GM18861 (cell line): ENCODE results near the gene PI16.
"Not testable (repeated sequence)": the region's sequence is repeated elsewhere in the genome, so short reads cannot be mapped to it uniquely, and the experiment has no call there.

Source experiments
- ATAC-seq: cut with Tn5 transposase; IDR thresholded peaks from one replicate; pipeline ENCODE4 v1.9.1; 2021; ENCODE audit not compliant: unreplicated experiment

The PI16 gene

DNA sequence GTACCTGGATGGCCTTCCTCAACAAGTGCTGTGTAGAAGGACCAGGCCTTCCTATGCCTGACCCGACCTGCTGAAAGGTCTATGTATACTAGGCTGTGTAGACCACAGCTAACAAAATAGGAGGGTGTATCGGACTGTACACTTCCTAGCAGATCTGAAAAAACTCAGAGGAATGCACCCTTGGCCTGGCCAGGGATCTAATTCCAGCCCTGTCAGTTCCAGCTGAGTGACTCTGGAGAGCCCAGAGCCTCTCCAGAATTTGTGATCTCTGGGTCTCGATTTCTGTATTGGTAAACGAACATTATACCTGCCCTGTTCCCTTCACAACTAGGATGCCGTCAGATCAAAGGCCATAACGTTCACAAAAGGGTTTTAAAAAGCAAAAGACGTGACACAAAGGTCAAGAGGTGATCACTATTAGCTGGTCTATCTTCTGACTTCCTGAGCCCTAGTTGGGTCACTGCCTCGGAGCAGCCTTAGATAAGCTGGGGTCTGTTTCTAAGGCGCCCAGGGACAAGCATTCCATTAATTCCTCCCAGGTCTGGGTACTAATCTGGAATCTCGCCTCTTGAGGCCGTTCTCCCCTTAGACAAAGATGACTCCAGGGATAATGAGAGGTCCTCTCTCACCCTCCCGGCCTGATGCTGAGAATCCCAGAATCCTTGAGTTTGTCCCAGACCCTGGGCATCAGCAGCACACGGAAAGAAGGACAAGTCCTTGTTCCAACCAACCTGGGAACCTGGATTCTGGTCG lies 17.6 kb downstream of the PI16 start:
- no peak for ATAC-seq

DNA sequence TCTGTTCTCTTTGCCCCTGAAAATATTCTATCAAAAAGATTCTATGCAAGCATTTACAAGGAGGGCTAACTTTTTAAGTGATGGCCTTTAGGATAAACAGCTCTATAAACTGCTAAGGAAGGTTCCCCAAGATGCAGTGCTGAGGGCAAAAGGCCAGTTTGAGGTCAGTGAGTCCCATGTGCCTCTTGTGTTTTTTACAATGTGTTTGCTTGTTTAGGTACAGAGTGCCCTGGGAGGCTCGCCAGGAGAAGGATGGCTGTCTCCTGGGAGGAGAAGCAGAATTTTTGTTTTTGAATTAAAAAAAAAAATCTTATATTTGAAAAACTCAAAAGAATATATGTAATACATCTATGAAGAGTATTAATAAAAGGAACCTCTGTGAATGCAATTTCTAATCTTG lies 18.7 kb downstream of the PI16 start:
- ATAC-seq = no peak

DNA sequence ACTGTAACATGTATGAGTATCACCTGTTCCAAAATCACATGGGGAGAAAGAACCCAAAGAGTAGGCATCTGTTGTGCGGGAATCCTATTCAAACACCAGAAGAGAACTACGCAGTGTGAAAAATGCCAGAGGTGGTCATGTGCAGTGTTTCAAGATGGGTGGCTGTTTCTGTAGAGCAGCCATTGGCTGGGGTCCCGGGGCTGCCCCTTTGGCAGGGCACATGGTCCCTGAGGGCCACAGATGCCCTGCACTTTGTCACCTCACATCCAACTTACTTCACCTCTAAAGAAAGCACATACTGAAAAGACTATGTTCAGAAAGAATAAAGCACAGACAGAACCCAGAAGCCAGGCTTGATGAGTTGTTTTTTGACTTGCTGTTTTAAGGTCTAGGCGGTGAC lies 19.1 kb downstream of the PI16 start:
- ATAC-seq = no peak

DNA sequence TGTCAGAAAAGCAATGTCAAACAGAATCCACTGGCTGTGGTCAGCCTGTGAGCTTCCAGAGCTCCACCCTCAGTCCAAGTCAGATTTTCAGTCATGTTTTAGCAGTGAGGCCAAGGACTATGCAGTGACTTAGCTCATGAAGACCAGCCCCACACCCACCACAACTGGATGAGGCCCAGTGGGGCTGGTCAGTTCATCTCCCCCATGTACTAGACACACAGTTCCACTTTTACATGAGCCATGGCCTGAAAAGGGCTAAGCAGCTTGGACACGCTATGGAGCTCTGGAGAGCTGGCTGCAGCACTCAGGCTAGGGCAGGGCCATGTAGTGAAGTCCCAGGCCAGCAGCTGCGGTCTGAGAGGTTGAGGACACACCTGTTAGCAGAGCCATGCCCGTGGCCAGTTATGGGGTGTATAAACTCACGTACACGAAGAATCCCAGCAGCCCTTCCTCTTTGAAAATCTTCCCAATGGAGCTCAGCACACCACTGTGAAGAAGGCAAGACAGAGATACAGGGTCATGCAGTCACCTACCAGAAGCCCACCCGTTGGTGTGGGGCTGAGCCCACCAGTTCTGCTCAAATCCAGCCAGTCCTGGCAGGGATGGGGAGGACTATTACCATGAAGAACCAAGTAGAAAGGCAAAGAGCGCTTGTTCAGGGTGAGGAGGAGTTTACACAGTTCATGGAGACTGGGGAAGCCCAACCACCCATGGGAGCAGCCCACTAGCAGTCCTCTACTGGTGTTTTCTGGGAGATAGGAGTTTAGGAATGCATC lies 20.9 kb downstream of the PI16 start:
- no peak for ATAC-seq

DNA sequence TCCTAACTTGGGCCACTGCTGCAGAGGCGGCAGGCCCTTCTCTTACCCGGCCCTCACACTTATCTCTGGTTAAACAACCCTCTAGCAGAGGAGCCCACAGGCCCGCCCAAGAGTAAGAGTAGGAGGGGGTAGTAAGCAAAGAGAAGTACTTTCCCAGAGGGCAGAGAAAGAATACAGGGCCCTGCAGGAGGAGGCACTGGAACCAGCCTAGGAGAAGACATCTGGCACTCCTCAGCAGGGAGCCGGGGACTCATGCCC lies 21.4 kb downstream of the PI16 start:
- ATAC-seq = no peak

DNA sequence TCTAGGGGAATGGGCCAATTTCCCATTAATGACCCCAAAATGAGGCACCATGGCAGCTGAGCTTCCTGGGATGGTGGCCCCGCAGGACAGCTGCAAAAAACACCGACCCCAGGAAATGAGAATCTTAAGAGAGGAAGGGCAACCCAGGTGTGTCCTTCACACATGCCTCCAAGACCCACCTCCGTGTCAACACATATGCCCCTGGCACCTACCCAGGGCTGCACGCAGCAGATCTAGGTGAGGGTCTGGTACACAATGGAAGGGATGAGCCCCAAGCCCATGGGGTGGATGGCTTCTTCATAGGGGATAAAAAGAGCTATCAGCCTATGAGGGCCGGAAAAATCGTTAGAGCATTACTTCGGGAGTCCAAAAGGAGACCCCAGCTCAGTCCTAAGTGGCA lies 22.0 kb downstream of the PI16 start:
- ATAC-seq = no peak

DNA sequence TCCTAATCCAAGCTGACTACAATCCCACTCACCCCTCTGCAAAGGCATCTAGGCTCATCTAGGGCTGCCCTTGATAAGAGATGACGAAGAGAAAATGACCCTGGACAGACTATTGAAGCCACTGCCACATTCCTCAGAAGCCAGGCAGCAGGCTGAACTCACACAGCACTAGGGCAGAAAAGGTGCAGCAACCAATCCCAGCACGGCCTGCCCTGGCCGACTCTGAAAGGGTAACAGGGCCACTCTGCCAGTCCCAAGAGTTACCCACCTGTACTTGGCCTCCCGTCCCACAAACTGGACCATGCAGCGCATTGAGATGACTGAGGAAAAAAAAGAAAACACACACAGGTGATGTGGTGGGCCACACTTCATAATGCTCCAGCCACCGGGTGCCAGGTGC lies 22.4 kb downstream of the PI16 start:
- no peak for ATAC-seq

DNA sequence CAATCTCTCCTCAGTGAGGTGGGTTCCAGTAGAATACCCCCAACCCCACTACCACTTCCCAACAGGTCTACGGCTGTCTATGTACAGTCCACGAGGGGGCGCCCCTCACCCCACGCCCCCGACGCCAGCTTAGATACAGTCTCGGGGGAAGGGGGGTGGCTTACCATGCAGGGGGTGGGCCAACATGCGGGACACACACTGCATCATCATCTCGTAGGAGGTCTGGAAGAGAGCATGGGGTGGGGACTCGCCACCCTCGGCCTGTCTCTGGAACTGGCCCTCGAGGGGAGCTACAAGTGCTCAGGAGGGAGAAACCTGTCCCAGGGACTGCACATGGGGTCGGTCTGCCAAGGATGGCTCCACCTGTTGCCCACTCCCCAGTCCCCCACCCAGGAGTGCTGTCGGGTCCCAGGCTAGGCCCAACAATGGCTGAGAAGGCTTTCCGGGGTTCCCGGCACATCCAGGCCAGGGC lies 23.0 kb downstream of the PI16 start:
- no peak for ATAC-seq

DNA sequence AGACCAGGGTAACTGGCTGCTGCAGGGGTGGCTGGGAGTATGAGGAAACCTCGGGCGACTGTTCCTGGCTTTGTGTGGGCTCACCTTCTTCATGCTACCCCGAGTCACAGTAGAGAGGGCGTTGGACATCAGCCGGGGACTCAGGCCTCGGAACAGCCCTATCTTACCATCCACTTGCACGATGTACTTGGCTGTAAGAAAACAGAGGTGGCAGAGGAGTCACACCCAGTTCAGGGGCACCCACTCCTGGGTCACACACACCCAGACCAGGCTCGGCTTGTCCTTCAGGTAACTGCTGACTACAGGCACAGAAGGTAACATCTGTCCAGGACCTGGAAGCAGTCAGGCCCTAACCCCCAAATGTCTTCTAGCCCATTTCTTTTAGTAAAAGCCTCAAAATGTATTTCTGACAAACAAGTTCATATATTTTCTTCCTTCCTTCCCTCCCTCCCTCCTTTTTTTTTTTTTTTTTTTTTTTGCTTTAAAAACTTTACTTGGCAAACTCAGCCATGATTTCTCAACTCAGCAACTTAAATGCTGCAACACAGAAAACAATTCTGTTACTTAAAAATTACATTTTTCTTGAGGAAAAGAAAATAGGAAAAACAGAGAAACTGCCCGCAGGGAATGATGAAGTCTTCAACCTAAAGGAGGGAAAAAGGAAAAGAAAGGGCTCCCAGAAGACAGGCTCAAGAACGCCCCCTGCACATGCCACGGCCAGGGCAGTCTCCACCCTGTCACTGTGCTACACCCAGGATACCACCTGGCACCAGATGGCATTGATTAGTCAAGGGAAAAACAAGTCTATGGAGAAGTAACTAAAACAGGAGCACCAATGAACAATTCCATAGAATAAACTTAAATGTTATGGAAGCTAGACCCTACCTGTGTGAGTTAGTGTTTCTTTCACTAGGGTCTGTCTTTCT lies 24.1 kb downstream of the PI16 start:
- ATAC-seq = no peak

DNA sequence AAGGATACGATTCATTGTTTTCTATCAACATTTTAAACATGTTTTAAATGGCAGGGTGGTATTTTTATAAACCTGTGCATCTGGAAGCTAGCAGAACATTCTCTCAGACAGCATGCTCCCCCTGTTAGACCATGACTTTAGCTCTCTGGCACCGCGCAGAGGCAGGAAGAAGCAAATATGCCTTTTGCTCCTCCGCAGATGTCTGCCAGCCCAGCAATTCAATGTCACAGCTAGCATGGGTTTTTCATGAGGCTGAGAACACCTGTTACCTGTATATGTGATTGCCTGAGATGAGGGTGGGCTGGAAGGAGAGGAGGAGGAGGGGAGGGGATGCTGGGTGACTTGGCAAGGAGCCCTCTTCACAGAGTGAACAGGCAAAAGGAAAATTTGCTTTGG lies 24.8 kb downstream of the PI16 start:
- ATAC-seq = no peak

DNA sequence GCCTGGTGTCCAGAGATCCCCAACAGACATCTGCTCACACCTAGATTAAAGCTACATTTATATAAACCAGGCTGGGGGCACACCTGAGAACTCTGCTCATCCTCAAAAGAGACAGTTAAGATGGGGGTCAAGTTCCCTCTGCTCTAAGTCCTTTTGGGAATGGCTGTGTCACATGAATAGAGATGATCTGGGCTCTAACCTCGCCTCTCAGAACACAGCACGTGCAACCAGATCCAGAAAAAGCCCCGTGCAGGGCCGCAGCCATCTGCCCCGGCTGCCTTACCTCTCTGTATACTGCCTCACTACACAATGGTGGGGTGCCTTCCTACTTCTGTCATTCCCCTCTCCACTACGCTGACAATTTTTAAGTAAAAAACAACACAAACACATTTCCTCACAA lies 25.6 kb downstream of the PI16 start:
- ATAC-seq = no peak

DNA sequence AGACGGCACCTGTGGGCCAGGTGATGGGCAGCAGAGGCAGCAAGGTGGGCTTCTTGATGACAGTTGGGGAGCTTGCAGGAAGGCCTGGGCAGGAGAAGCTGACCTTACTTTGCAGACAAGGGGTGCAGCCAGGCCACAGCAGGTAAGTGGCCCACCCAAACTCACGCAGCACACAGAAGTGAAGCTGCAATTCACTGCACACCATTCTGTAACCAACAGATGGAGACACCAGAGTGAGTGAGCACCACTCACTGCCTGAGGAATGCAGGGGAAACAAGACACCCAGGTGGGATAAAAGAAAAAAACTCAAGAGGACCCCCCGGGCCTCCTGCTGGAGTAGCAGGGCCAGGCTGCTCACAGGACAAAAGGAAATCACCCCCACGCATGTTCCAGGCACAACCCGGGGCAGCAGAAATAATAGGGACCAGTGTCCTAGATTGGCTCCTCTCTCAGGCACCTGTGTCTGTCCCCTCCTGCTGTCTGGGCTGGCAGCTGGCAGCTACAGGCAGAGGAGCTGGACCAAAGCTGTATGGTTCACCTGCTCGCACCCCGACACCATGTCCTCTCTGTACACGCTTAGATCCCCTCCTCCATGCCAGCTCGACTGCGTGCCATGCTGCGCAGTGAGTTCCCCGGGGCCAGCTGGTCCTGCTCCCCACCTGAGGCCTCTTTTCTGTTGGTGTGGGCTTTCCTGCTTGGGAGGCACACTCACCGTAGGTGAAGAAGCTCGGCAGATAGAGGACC lies 26.5 kb downstream of the PI16 start:
- no peak for ATAC-seq

DNA sequence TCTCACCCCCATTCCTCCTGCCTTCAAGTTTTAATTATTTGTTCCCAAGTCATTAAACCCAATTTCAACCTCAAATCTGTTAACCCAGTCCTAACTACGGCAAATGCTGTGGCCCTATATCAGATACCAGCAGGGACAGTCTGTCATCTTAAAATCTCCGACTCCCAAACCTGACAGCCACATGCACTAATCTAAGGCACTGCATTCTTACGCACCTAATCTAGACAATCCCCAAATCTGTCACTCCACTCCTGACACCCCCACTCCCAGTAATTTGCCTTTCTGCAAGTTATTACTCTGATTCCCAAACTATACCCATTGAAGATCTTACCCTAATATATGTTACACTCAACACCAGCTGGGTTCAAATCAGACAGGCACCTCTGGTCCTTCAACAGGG lies 29.0 kb downstream of the PI16 start:
- no peak for ATAC-seq

DNA sequence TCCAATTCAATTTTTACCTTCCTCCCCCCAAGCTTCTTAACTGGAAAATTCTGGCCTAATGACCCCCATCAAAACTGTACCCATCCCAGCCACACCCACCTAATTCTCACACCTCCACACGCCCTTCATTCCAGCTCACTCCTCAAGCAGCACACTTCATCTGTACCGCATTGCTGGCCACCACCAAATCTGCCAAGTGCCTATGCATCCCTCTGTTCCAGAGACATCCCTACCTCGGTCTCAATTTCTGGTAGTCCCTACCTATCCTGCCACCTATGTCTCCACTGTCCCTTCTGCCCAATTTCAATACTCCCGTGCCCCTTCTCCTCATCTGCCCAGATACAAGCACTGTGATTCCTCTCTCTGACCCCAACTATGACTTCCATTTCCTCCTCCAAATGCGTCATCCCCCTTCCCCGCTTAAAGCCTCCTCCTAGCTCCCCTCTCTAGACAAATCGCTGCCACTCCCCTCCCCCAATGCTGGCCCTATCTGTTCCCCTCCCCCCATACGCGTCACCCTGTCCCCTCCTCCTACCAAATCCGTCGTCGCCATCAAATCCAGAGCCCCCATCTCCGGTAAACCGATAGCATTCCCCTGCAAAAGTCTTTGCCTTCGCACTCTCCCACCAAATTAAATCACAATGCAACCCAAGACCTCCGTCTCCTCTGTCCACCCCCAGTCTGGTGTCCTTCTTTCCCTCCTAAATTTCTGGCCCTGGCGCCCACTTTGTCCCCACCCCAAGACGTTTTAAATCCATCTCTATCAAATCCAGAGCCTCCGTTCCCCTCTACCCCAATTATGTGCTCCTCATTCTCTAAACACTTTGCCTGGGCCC lies 30.3 kb downstream of the PI16 start:
- ATAC-seq = no peak

DNA sequence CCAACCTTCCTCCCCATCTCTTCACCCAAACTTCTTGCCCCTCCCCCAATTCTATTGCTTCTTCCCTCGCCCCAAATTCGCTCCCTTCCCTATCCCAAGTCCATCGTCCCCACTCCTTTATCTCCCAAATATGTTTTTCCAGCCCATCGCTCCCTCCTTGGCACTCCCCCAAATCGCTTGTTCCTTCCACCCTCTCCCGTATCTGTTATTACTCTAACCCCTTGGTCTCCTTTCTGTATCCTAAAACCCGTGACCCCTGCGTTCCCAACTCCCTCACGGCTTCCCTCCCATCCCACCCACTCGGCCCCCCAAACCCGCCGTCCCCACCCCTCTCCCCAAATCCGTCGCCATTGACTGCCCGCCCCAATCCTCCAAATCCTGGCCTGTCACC lies 30.9 kb downstream of the PI16 start:
- ATAC-seq = no peak

DNA sequence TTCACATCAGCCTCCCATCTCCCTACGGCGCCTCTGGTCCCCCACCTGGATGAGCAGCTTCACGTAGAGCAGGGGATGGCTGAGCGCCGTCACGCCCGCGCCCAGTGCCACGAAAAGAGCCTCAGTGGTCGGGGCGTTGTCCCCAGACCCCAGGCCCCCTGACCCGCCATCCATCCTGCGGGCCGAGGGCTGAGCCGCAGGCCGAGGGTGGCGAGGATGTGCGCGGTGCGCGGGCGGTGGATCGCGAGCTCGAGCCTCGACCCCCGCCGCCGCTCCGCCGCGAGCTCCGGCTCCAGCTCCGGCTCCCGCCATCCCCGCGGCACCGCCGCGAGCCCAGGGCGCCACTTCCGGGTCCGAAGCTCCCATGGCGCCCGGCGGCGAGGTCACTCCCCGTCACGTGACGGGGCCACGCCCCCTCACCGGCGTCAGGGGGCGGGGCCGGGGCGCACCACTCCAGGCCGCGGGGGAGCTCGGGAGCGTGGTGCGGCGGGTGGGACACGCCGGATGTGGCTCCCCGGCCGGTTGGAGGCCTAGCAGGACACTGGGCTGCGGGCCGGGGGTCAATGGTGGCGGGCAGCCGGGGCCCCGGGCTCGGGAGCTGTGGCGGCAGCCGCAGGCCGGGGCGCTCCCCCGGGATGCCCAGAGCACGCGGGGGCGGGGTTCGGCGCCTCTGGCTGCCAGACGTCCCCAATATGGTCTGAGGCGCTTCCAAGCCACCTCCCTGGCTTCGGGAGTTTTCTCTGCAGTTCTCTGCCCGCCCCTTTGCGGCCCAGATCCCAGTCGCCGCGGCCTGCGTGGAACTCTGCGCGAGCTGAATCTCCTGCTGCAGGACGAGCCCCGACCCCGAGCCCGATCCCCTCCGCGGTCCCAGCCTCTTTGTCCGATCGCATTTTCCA lies 31.5 kb downstream of the PI16 start, which contains the start of gene MTCH1:
TSS of gene MTCH1 (minus strand) at position 389 of the 896 bp plus-strand sequence. CDS start at position 366, 23 bp downstream.
- peak; percentile 68 for ATAC-seq

DNA sequence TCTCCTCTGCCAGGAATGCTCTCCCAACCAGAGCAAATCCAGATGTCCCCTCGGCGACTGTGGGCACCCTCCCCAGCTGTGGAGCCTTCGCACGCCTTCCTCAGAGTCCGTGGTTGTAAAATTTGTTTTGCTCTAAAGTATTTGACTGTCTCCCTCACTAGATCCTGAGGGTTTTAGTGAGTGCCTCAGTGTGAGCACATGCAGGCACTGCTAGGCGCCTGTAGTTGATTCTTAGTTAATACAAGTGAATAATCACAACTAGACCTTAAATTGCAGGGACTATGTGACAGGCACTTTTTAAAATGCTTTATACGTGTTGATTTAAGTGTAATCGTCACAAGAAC lies 32.1 kb downstream of the PI16 start:
- ATAC-seq = peak; percentile 7

DNA sequence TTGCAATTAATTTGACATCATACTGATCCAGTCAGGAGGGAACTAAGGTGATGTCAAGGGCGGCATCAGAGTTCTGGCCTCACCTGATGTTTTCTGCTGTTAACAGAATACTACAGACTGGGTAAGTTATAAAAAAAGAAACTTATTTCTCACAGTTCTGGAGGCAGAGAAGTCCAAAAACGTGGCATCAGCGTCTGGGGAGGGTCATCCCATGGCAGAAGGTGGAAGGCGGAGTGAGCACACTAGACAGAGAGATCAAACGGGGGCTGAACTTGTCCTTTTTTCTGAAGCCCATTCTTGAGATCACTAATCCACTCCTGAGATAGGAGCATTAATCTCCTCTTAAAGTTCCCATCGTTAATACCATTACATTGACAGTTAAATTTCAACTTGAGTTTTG lies 34.7 kb downstream of the PI16 start:
- ATAC-seq = no peak

DNA sequence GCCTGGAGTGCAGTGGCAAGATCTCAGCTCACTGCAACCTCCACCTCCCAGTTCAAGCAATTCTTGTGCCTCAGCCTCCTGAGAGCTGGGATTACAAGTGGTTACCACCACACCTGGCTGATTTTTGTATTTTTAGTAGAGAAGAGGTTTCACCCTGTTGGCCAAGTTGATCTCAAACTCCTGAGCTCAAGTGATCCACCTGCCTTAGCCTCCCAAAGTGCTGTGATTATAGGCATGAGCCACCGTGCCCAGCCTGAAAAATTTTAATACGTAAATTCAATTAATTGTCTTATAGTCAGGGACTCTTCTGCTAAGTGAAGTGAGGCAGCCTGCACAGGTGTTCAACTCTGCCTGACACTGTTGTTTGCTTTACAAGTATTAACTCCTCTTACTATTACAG lies 35.9 kb downstream of the PI16 start:
- not testable (repeated sequence) for ATAC-seq
